Astrocyte of the cerebellum (primary cell): Measurements from ENCODE around the gene ZNF74.

ENCODE experiments used
- DNase-seq: peaks from one replicate; pipeline ENCODE4 v3.0.0-alpha.2; 2011; ENCODE audit warnings: low read depth
- H3K4me3 ChIP-seq: 2 replicates; pipeline ENCODE4 v1.5.1; 2011; ENCODE audit warnings: mild to moderate bottlenecking, low read depth, low read length, moderate library complexity
- in situ Hi-C: cut with HindIII; loops from 2 replicates; pipeline ENCODE4 v1.10.0; 2017; ENCODE audit warnings: low sequenced_read_pairs
- TF ChIP-seq, protein P1 (sequence below): IDR thresholded peaks from 2 replicates; pipeline ENCODE4 v1.5.1; 2012; ENCODE audit warnings: low read length, low read depth, moderate library complexity, mild to moderate bottlenecking; ENCODE audit errors: missing control alignments

ZNF74 gene

DNA sequence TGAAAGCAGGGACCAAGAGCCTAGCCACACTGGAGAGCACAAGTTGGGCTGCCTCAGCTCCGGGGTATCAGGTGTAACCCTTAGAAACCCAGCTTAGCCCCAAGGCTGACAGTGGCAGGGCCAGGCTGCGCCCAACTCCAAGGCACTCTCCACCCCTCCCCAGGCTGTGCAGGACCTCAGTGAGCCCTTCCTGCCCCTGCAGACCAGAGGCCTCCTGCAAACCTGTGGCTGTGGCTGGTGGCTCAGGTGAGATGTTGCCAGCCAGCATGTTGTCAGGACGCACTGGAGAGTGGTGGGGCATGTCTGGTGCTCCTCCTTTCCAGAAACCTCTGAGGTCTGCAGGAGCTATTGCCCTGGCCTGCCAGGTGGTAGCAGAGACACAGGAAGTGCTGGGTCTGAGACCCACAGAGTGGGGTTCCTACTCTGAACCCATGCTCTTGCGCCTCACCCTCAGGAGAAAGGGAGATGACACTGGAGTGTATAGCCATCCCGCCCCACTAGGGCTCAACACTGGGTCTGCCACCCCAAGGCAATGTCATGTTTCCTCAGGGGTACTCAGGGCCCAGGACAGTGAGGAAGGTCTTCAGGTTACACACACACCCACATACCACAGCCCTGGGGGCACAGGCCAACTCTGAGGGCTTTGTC is 46.1 kb downstream of the ZNF74 start:
- H3K4me3 ChIP-seq = no peak overlapping the region
- TF ChIP-seq, protein P1, sequence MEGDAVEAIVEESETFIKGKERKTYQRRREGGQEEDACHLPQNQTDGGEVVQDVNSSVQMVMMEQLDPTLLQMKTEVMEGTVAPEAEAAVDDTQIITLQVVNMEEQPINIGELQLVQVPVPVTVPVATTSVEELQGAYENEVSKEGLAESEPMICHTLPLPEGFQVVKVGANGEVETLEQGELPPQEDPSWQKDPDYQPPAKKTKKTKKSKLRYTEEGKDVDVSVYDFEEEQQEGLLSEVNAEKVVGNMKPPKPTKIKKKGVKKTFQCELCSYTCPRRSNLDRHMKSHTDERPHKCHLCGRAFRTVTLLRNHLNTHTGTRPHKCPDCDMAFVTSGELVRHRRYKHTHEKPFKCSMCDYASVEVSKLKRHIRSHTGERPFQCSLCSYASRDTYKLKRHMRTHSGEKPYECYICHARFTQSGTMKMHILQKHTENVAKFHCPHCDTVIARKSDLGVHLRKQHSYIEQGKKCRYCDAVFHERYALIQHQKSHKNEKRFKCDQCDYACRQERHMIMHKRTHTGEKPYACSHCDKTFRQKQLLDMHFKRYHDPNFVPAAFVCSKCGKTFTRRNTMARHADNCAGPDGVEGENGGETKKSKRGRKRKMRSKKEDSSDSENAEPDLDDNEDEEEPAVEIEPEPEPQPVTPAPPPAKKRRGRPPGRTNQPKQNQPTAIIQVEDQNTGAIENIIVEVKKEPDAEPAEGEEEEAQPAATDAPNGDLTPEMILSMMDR = no peak
- in situ Hi-C loops = no loop called here

DNA sequence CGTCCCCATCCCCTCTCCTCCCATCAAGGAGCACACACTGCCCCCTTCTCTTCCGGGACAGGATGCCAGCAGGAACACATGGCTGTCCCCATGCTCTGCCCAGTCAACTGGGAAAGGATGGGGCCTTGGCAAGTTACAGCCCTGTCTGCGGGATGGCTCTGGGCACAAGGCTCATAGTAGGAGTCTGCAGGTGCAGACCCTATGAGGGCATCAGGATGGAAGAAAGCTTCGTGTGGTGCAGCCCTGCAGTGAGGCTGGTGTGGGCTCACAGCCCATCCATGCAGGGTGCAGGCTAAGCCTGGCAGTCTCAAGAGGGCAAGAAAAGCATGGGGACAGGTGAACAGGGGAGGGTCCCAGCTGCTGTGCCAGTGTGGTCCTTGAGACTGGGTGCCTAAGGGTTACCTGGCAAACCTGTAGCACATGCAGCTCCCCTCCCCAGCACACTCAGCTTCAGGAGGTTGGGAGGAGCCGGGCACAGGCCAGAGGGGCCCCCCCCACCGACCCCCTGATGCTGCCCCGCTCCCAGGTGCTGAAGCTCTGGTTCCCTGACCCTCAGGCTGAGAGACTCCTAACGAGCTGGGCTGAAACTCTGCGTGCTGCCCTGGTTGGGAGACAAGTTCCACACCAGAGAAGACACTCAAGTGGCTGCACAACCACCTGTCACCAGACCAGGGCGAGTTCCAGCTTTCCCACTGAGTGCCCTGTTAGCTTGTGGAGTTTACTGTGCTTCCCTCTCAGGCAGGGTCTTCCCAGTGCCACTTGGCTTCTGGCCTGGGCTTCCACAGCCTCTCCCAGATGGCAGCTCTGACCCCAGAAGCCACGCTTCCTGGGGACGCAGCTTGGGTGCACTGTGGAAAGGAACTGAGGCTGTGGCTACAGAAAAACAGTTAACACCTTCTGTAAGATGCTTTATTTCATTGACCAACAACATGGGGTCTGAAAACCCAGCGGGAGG is 47.0 kb downstream of the ZNF74 start:
- no peak overlapping the region for H3K4me3 ChIP-seq
- TF ChIP-seq, protein P1 = no peak
- in situ Hi-C loops = no loop called here
- no peak for DNase-seq

More for the DNA sequence above, 46.1 kb downstream of the ZNF74 start:
- DNase-seq = no peak

DNA sequence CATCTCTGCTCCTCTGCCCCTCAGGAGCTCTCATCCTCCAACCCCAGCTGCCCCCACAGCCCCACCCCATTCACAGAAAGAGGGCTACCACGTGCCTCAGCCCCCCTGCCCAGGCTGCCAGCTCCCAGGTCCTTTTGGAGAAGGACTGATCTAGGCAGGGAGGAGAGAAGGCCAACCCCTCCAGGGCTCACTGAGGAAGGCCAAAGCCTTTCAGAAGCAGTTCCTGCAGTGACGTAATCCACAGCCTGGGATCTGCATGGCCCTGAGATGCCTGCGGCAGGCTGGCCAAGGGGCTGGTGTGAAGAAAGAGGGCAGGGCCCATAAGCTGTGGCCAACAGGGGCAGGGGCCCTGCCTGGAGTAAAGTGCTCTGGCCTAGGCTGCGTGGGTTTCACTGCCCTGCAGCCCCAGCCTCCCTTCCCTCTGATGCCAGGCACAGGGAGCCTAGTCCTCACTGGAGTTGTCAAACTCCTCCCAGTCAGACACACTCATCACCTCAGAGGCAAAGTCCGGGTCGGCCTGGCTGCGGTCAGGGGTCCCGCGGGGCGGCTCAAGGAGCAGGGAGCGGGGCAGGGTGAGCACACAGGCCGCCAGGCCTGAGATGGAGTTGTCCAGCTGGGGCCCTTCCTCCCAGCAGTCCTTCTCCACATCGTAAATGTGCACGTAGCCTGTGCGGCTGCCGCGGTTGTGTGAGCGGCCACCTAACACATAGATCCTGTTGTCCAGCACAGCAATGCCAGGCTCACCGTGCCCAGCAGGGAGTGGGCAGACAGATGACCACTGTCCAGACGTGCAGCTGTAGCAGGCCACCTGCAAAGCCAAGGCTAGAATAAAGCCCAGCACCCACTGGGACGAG is 47.9 kb downstream of the ZNF74 start:
- no peak for DNase-seq
- in situ Hi-C loops = no loop called here
- TF ChIP-seq, protein P1 = no peak

DNA sequence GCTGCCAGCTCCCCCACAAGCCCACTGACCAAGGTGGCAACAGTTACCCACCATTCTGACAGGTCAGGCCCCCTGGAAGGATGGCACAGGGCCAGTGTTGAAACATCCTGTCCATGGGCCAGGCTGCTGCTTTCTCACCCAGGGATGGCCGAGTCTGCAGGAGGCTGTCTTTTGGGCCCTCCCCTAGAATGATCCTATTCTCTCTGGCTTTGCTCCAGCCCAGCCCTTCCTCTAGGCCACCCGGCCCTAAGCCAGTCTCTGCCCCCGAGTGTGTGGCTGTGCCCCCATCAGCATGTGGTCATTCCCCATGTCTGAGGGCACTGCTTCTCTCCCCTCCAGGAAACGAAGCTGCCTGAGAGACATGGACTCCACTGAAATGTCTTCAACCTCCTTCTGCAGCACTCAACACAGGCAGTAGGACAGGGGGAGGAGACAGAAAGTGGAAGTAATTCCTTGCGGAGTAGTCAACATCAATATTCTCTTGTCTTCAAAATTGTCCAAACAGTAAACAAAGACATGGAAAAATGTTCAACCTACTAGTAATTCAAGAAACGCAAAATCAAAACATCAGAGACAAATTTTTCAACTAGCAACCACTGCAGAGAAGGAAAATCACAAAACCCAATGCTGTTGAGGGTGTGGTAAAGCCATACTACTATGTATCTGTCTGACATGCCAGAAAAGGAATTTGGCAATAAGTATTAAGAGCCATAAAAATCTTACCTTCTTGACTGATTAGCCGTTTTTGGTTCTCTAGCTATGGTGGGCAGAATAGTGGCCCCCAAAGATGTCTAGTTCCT is 48.7 kb downstream of the ZNF74 start:
- TF ChIP-seq, protein P1 = no peak
- DNase-seq = no peak
- in situ Hi-C loops = no loop called here
- H3K4me3 ChIP-seq = no peak overlapping the region

More for the DNA sequence above, 47.9 kb downstream of the ZNF74 start:
- no peak overlapping the region for H3K4me3 ChIP-seq

DNA sequence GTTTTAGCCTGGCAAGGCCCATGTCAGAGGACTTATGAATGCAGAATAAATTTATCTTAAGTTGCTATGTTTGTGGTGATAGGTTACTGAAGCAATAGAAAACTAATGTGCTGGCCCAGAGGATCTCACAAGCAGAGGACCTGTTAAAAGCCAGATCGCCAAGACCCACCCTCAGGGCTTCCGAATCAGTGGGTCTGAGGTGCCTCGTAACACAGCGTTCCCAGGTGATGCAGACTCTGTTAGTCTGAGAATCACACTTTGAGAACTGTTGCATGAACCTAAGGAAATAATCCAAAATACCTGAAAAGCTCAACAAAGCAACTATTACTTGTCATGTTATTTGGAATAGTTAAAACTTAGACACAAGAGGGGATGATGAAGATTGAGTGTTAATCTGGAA is 50.4 kb downstream of the ZNF74 start:
- in situ Hi-C loops = no loop called here
- TF ChIP-seq, protein P1 = no peak
- no peak for DNase-seq
- no peak overlapping the region for H3K4me3 ChIP-seq
